GM19035 (cell line): ENCODE data around the gene CENPA.
"Not testable (repeated sequence)": the region's sequence is repeated elsewhere in the genome, so short reads cannot be mapped to it uniquely, and the experiment has no call there.

Experiments
- ATAC-seq: cut with Tn5 transposase; IDR thresholded peaks from one replicate; pipeline ENCODE4 v1.9.1; 2021; ENCODE audit not compliant: unreplicated experiment

The CENPA gene

GRCh38 chr2:26759845-26760244 lies 26.0 kb upstream of the CENPA start:
- ATAC-seq, result no peak

DNA sequence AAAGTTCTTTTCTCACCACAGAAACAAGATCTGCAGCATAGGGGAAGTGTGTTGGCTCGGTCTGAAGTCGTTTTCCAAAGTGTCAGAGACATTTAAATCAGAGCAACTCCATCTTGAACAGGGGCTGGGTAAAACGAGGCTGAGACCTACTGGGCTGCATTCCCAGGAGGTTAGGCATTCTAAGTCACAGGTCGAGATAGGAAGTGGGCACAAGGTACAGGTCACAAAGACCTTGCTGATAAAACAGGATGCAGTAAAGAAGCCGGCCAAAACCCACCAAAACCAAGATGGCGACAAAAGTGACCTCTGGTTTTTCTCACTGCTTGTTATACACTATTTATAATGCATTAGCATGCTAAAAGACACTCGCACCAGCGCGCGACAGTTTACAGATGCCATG lies 24.9 kb upstream of the CENPA start:
- ATAC-seq, result not testable (repeated sequence)

DNA sequence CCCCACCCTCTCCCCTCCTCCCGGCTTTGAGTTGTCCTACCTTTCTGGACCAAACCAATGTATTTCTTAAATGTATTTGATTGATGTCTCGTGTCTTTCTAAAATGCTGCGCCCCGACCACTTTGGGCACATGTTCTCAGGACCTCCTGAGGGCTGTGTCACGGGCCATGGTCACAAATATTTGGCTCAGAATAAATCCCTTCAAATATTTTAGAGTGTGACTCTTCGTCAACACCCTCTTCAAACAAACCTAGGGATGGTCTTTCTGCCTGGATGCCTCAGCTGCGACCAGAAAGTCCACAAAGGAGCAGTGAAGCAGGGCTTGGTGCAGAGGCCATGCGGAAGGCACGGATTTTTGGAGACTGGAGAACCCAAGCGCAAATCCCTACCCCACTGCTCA lies 22.8 kb upstream of the CENPA start:
- no peak for ATAC-seq

DNA sequence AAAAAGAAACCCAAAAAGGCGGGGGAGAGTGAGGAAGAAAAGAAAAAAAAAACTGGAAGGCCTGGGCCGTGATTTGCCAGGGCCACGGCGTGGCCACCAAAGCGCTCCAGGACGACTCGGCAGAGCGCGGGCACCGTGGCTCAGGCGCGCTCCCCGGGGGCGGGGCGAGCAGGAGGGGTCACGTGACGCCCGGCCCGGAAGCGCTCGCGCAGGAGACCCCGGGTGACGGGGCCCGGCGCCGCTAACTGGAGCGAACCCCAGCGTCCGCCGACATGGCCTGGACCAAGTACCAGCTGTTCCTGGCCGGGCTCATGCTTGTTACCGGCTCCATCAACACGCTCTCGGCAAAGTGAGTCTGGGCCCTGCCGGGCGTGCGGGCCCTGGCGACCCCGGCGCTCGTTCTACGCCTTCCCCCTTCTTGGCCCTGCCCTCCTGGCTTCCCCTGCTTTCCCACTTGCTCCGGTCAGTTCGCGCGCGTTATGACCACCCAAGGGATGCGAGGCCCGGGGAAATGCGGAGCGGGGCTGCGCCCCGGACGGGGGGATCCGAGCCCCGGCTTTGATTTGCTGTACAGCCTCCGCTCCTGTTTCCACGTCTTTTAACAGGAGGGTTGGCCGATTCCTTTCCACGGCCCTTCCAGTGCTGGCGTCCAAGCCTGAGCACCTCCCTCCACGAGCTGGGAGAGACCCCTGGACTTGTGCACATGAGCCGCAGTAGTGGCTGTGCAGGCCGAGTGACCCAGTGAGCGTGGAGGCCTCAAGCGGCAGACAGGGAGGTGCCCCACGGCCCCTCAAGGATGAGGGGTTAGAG lies 21.6 kb upstream of the CENPA start, which contains the start of gene SLC35F6:
Gene SLC35F6, plus strand, starts transcription at position 207 of the 810 bp plus-strand sequence. Its CDS starts 66 bp downstream, at position 273.
- ATAC-seq, result peak; percentile 87

DNA sequence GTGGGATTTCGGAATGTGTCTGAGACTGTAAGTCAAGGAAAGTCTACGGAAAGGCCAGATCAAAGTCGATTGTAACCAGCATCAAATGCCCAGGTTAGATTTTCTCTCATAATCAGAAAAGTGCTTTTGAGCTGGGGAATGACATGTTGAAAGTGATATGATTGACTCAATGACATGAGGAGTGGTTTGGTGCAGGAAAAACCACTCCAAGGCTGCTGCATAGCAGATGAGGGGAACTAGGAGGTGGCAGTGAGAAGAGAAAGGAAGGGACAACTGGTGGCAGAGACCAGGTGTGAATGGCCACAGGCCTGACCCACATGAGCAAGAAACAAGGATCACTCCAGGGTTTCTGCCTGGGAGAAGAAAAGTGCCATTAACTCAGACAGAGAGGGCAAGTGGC lies 20.9 kb upstream of the CENPA start:
- ATAC-seq, result no peak

GRCh38 chr2:26765475-26766200 lies 20.2 kb upstream of the CENPA start:
- ATAC-seq, result no peak

- ATAC-seq, result no peak
These were observed 18.7 kb upstream of the CENPA start for GRCh38 chr2:26767129-26767528.

- no peak for ATAC-seq
These were observed 17.9 kb upstream of the CENPA start for GRCh38 chr2:26767894-26768487.

GRCh38 chr2:26768759-26769088 lies 17.1 kb upstream of the CENPA start:
- no peak for ATAC-seq

- no peak for ATAC-seq
These were observed 16.6 kb upstream of the CENPA start for GRCh38 chr2:26769089-26769761.

DNA sequence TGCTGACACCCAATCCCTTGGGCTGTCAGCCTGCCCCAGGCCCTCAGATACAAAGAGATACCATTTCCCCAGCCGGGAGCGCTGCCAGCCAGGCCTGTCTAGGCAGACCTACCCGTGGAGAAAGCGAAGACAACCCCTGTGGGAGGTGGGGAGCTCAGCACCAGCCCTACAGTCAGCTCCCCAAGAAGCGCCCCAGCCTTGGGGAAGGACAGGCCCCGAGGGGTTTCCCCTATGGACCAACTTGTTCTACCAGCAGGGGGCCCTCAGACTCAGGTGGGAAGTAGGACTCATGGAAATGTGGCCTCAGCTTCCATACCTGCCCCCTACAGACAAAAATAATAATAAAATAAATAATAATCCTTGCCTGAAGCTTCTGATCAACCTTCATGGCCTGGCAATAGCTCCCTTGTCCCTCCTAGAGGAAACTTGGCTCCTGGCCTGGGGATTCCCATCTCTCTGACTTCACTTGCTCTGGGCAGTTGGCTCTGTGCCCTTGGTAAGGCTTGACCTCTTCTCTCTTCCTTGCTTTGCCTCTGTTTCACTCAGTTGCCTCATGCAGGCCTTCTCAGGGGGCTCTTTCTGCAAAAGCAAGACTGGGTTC lies 14.8 kb upstream of the CENPA start:
- ATAC-seq, result no peak

DNA sequence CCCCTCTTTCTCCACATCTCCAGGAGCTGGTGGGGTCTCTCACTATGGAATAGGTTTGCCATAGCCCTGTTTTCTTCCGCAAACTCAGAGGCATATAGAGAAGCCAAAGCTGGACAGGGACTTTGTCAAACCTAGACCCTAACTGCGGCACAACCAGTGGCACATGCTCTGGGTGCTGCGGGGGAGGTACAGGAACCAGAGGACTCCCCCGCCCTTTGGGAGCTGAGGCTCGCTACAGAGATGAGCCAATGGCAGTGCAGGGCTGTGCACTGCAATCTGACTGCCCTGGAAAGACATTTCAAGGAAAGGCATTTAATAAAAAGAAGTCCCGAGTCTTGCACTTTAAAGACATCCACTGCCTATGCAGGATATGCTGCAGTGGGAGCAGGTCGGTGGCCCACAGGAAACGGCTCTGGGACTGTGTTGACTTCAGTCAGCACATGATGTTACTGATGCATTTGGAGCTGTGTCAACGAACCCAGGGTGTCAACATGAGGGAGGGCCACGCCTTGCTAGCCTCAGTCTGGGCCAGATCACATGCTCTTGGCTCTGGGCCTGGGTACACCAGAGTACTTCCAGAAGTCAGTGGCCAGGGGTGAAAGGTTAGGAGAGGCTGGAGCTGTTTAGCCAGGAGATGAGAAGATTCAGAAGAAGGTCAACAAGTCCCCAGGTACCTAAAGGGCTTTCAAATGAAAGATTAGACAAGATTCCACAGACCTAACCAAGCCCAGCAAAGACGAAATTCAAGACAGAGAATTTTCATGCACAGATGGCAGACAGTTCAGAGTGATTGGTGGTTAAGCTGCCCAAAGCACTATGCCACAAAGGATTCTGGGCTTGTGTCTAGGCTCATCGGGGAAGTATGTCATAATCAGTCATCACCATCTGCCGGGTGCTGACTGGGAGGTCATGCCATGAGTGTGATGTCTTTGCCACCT lies 13.5 kb upstream of the CENPA start:
- ATAC-seq, result no peak

DNA sequence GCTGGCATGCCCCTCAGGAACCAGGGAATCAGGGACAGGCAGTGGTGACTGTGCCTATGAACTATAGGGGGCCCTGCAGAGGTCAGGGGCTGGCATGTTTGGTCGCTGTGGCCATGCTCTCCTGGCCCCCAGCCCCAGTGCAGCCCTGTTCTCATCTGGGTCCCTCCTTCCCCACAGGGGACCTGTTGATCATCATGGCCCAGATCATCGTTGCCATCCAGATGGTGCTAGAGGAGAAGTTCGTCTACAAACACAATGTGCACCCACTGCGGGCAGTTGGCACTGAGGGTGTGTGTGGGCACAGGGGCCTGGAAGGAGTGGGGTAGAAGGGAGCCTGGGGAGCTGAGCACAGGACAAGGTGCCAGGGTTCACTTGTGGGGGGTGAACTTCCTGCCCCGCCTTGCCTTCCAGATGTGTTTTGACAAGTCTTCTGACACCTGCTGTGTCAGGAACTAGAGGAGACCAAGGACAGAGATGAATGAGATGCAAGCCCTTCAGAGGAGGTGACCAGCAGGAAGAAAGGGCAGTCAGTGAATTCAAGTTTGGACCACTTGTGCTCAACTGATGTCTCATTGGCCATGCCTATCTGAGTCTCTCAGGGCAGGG lies 9.6 kb upstream of the CENPA start:
- no peak for ATAC-seq

- ATAC-seq, result no peak
These were observed 7.8 kb upstream of the CENPA start for GRCh38 chr2:26778098-26778497.

DNA sequence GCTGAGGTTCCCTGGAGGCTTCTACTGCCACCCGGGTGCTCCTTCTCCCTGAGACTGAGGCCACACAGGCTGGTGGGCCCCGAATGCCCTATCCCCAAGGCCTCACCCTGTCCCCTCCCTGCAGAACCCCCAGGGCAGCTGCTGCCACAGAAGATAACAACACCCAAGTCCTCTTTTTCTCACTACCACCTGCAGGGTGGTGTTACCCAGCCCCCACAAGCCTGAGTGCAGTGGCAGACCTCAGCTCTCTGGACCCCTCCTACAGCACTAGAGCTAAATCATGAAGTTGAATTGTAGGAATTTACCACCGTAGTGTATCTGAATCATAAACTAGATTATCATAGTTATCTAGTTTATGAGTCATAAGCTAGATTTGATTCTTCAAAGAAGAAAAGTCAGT lies 7.3 kb upstream of the CENPA start:
- ATAC-seq, result no peak

DNA sequence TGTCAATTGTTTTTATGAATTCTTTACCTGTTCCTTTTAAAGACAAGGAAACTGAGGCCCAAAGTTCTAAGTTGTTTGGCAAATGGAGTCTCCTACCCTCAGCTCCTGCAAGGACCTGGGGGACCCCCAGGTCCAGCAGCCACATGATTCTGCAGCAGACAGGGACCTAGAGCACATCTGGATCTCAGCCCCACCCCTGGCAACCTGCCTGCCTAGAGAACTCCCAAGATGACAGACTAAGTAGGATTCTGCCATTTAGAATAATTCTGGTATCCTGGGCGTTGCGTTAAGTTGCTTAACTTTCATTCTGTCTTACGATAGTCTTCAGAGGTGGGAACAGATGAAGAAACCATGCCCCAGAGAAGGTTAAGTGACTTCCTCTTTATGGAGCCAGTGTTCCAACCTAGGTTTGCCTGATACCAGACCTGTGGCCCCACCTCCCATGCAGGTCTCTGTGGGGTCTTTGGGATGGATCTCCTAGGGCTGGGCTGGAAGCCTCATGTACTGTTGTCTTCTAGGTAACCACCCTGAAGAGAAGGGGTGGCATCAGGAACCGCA lies 5.6 kb upstream of the CENPA start:
- no peak for ATAC-seq

GRCh38 chr2:26782876-26783704 lies 2.8 kb upstream of the CENPA start:
- no peak for ATAC-seq

DNA sequence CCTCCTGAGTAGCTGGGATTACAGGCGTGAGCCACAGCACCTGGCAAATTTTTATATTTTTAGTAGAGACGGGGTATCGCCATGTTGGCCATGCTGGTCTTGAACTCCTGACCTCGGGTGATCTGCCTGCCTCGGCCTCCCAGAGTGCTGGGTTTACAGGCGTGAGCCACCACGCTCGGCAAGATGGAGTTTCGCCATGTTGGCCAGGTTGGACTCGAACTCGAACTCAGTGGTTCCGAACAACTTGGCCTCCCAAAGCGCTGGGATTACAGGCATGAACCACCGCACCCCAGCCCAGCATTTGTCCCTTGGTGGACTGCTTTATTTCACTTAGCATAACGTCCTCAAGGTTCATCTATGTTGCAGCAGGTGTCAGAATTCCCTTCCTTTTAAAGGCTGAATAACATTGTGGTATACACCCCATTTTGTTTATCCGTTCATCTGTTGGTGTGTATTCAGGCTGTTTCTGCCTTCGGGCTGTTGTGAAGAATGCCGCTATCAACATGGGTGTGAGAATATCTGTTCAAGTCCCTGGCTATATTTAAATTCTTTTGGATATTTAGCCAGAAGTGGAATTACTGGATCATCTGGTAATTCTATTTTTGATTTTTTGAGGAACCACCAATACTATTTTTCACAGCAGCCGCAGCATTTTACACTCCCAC lies 1.2 kb upstream of the CENPA start:
- no peak for ATAC-seq
